CD8-positive, alpha-beta memory T cell (primary cell): ENCODE measurements around the gene CPNE6. TPM values are rescaled to one million over a fixed set of nuclear protein-coding genes. Genes with fewer than 3 reads are reported as not detected.

ENCODE experiments used
- CTCF ChIA-PET: fragments of 350-600 bp; sonication (Branson Sonifier 250); formaldehyde crosslinking; loops from one replicate; lab custom pipeline; 2021; ENCODE audit warnings: antibody characterized with exemption; lab: Charles Lee
- POLR2A ChIA-PET: fragments of 350-600 bp; sonication (Branson Sonifier 250); formaldehyde crosslinking; loops from one replicate; lab custom pipeline; 2021; ENCODE audit warnings: antibody characterized with exemption; lab: Charles Lee
- DNase-seq, 5 donors: peaks; one replicate each; pipeline versions ENCODE4 v3.0.0 to v3.0.0-alpha.2; 2020 to 2022; ENCODE audit warnings: mixed read lengths in 1 of 5
- H3K27ac ChIP-seq: one replicate; pipeline ENCODE4 v1.7.0; 2013; ENCODE audit warnings: low read depth, mild to moderate bottlenecking, low read length, moderate library complexity
- H3K27me3 ChIP-seq: 2 replicates; pipeline ENCODE4 v1.7.0; 2013; ENCODE audit warnings: low read length, mild to moderate bottlenecking; ENCODE audit not compliant: insufficient read depth, poor library complexity, severe bottlenecking
- H3K36me3 ChIP-seq: 2 replicates; pipeline ENCODE4 v1.7.0; 2013; ENCODE audit warnings: mild to moderate bottlenecking, low read length, moderate library complexity; ENCODE audit not compliant: insufficient read depth
- H3K4me1 ChIP-seq: 2 replicates; pipeline ENCODE4 v1.7.0; 2013; ENCODE audit warnings: mild to moderate bottlenecking, low read length, moderate library complexity; ENCODE audit not compliant: insufficient read depth
- H3K4me3 ChIP-seq: 2 replicates; pipeline ENCODE4 v1.7.0; 2013; ENCODE audit warnings: mild to moderate bottlenecking, low read length
- H3K9me3 ChIP-seq: 2 replicates; pipeline ENCODE4 v1.7.0; 2013; ENCODE audit warnings: mild to moderate bottlenecking, low read length
- H3K27ac Mint-ChIP-seq, 8 donors: one replicate each; pipeline ENCODE4 v1.8.0; 2020 to 2021; ENCODE audit warnings: mixed read lengths in 8 of 8, mild to moderate bottlenecking in 6 of 8, inconsistent platforms in 3 of 8, moderate library complexity in 3 of 8
- H3K27me3 Mint-ChIP-seq, 2 donors: one replicate each; pipeline ENCODE4 v1.8.0; 2020 to 2021; ENCODE audit warnings: mixed read lengths in 2 of 2, mild to moderate bottlenecking in 1 of 2, moderate library complexity in 1 of 2
- H3K36me3 Mint-ChIP-seq, 3 donors: one replicate each; pipeline ENCODE4 v1.8.0; 2020 to 2021; ENCODE audit warnings: mixed read lengths in 3 of 3, inconsistent platforms in 1 of 3, mild to moderate bottlenecking in 1 of 3
- H3K4me1 Mint-ChIP-seq, 3 donors: one replicate each; pipeline ENCODE4 v1.8.0; 2020 to 2021; ENCODE audit warnings: mixed read lengths in 3 of 3, inconsistent platforms in 1 of 3, mild to moderate bottlenecking in 1 of 3
- H3K4me3 Mint-ChIP-seq, 7 donors: one replicate each; pipeline ENCODE4 v1.8.0; 2020 to 2021; ENCODE audit warnings: mixed read lengths in 7 of 7, mild to moderate bottlenecking in 6 of 7, moderate library complexity in 4 of 7, inconsistent platforms in 2 of 7
- H3K9me3 Mint-ChIP-seq, 5 donors: one replicate each; pipeline ENCODE4 v1.8.0; 2020 to 2022; ENCODE audit warnings: mixed read lengths in 5 of 5, mild to moderate bottlenecking in 3 of 5, moderate library complexity in 2 of 5, inconsistent platforms in 1 of 5
- polyA plus RNA-seq: library from polyadenylated mRNA; unstranded; fragments of 300-500 nt; fragmentation: Illumina TruSeq; gene quantifications from one replicate; pipeline ENCODE4 v1.2.3, GENCODE V29; 2021
- total RNA-seq, 2 experiments: library from RNA; stranded (reverse); gene quantifications; one replicate each; pipeline ENCODE4 v1.2.3, GENCODE V29; 2021

CPNE6 gene
- total and polyA plus RNA-seq, 3 experiments from 2014 or later: not detected

GRCh38 chr14:24121210-24121609 lies 49.8 kb downstream of the CPNE6 start:
- Mint-ChIP-seq H3K27ac (no peak overlapping the region), H3K4me3 (no peak overlapping the region), H3K4me1 (peaks cover 14 to 23% (median 17%) of the 10 kb centered on the region in 3 donors), H3K36me3 (peaks cover 5 to 78% (median 27%) of the 10 kb centered on the region in 3 donors), H3K9me3 (no peaks in the 10 kb centered on the region), H3K27me3 (no peaks in the 10 kb centered on the region)
- no peak for DNase-seq
- Histone ChIP-seq H3K27ac (no peak overlapping the region), H3K4me1 (peaks cover 14% of the 10 kb centered on the region), H3K36me3 (peaks cover 61% of the 10 kb centered on the region), H3K9me3 (no peaks in the 10 kb centered on the region), H3K4me3 (no peak overlapping the region), H3K27me3 (no peaks in the 10 kb centered on the region)
- ChIA-PET POLR2A (no interaction called here), CTCF (no interaction called here)

- H3K36me3 ChIP-seq: peaks cover 58% of the 10 kb centered on the region
- H3K4me3 Mint-ChIP-seq: no peak overlapping the region
- H3K27me3 Mint-ChIP-seq: no peaks in the 10 kb centered on the region
- no peaks in the 10 kb centered on the region for H3K27me3 ChIP-seq
- DNase-seq: no peak
- H3K9me3 Mint-ChIP-seq: no peaks in the 10 kb centered on the region
- H3K4me1 Mint-ChIP-seq: peaks cover 4 to 13% (median 7%) of the 10 kb centered on the region in 3 donors
- no peak overlapping the region for H3K27ac ChIP-seq
- peaks cover 2% of the 10 kb centered on the region for H3K4me1 ChIP-seq
- CTCF ChIA-PET: interaction anchor here (1.3 kb wide), 2 partner anchors 9 to 39 kb away, joined by 3 to 6 read pairs; partner anchors contain the start of gene IRF9
- H3K4me3 ChIP-seq: no peak overlapping the region
- POLR2A ChIA-PET: no interaction called here
- peaks cover 5 to 67% (median 21%) of the 10 kb centered on the region in 3 donors for H3K36me3 Mint-ChIP-seq
- H3K9me3 ChIP-seq: no peaks in the 10 kb centered on the region
- peak overlapping the region in 1 of 8 donors; percentile 43 for H3K27ac Mint-ChIP-seq
These were observed 51.1 kb downstream of the CPNE6 start for GRCh38 chr14:24122416-24122815.

DNA sequence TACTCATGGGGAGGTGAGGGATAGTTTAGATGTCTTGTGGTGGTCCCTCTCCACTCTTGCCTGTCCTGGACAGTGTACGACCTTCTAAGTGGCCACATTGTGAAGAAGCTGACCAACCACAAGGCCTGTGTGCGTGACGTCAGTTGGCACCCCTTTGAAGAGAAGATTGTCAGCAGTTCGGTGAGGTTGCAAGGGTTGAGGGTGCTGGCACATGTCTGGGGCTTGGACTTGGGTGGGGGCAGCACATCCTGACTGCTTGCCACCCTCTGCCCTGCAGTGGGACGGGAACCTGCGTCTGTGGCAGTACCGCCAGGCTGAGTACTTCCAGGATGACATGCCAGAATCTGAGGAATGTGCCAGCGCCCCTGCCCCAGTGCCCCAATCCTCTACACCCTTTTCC lies 51.5 kb downstream of the CPNE6 start:
- H3K36me3 ChIP-seq: peaks cover 53% of the 10 kb centered on the region
- H3K4me1 ChIP-seq: no peaks in the 10 kb centered on the region
- no peaks in the 10 kb centered on the region for H3K9me3 Mint-ChIP-seq
- H3K4me3 Mint-ChIP-seq: no peak overlapping the region
- H3K9me3 ChIP-seq: no peaks in the 10 kb centered on the region
- H3K27ac ChIP-seq: no peak overlapping the region
- H3K27ac Mint-ChIP-seq: peak overlapping the region in 2 of 8 donors; percentile 34 to 63
- H3K4me1 Mint-ChIP-seq: peaks cover 2 to 9% (median 2%) of the 10 kb centered on the region in 3 donors
- no peaks in the 10 kb centered on the region for H3K27me3 ChIP-seq
- DNase-seq: no peak
- no peaks in the 10 kb centered on the region for H3K27me3 Mint-ChIP-seq
- H3K4me3 ChIP-seq: no peak overlapping the region
- CTCF ChIA-PET: interaction anchor here (1.2 to 1.3 kb wide), 3 partner anchors 9 to 119 kb away, joined by 3 to 6 read pairs (median 3); partner anchors contain the start of genes IRF9 and TINF2
- H3K36me3 Mint-ChIP-seq: peaks cover 5 to 62% (median 21%) of the 10 kb centered on the region in 3 donors
- POLR2A ChIA-PET: no interaction called here

GRCh38 chr14:24123424-24124417 lies 52.4 kb downstream of the CPNE6 start:
- peak overlapping the region in 4 of 8 donors; percentile 29 to 46 (median 34) for H3K27ac Mint-ChIP-seq
- peak overlapping the region in 1 of 7 donors; percentile 35 for H3K4me3 Mint-ChIP-seq
- peaks cover 5 to 54% (median 16%) of the 10 kb centered on the region in 3 donors for H3K36me3 Mint-ChIP-seq
- no peaks in the 10 kb centered on the region for H3K27me3 Mint-ChIP-seq
- DNase-seq: no peak
- ChIA-PET POLR2A (no interaction called here), CTCF (interaction anchor here (1.2 to 2.3 kb wide), 3 partner anchors 12 to 119 kb away, joined by 3 to 6 read pairs (median 5); partner anchors contain the start of genes IRF9, PSME1 and TINF2)
- H3K9me3 Mint-ChIP-seq: no peaks in the 10 kb centered on the region
- H3K4me1 ChIP-seq: no peaks in the 10 kb centered on the region
- peaks cover 45% of the 10 kb centered on the region for H3K36me3 ChIP-seq
- no peaks in the 10 kb centered on the region for H3K27me3 ChIP-seq
- H3K27ac ChIP-seq: no peak overlapping the region
- H3K9me3 ChIP-seq: no peaks in the 10 kb centered on the region
- H3K4me1 Mint-ChIP-seq: peaks cover 0 to under 1% (median 0%) of the 10 kb centered on the region in 3 donors
- H3K4me3 ChIP-seq: no peak overlapping the region

GRCh38 chr14:24126939-24127338 lies 55.6 kb downstream of the CPNE6 start:
- H3K27ac Mint-ChIP-seq: no peak overlapping the region
- H3K4me3 Mint-ChIP-seq: no peak overlapping the region
- Histone ChIP-seq H3K27me3 (no peaks in the 10 kb centered on the region), H3K4me3 (no peak overlapping the region), H3K4me1 (peaks cover 4% of the 10 kb centered on the region), H3K36me3 (peaks cover 17% of the 10 kb centered on the region), H3K9me3 (no peaks in the 10 kb centered on the region), H3K27ac (no peak overlapping the region)
- peaks cover 0 to 31% (median 5%) of the 10 kb centered on the region in 3 donors for H3K36me3 Mint-ChIP-seq
- CTCF ChIA-PET: interaction anchor here (1.3 to 3.3 kb wide), 4 partner anchors 9 to 34 kb away, joined by 4 to 11 read pairs (median 5); partner anchors contain the start of genes IRF9 and PSME1
- no peaks in the 10 kb centered on the region for H3K9me3 Mint-ChIP-seq
- POLR2A ChIA-PET: interaction anchor here (0.5 to 2.2 kb wide), 5 partner anchors 8 to 25 kb away, joined by 4 to 9 read pairs (median 5); partner anchors contain the start of gene PSME1
- no peak for DNase-seq
- H3K27me3 Mint-ChIP-seq: no peaks in the 10 kb centered on the region
- peaks cover 4 to 7% (median 7%) of the 10 kb centered on the region in 3 donors for H3K4me1 Mint-ChIP-seq

GRCh38 chr14:24127673-24128072 lies 56.3 kb downstream of the CPNE6 start:
- H3K27ac Mint-ChIP-seq: peak overlapping the region in 1 of 8 donors; percentile 21
- Histone ChIP-seq H3K4me3 (no peak overlapping the region), H3K9me3 (no peaks in the 10 kb centered on the region), H3K36me3 (peaks cover 14% of the 10 kb centered on the region), H3K27me3 (no peaks in the 10 kb centered on the region), H3K27ac (no peak overlapping the region), H3K4me1 (peaks cover 11% of the 10 kb centered on the region)
- ChIA-PET POLR2A (interaction anchor here (0.5 to 0.9 kb wide), 3 partner anchors 8 to 25 kb away, joined by 4 to 5 read pairs (median 4); partner anchors contain the start of gene PSME1), CTCF (interaction anchor here (1.5 to 3.3 kb wide), 4 partner anchors 8 to 33 kb away, joined by 4 to 11 read pairs (median 5); partner anchors contain the start of genes IRF9 and PSME1)
- no peaks in the 10 kb centered on the region for H3K27me3 Mint-ChIP-seq
- no peak for DNase-seq
- H3K4me1 Mint-ChIP-seq: peaks cover 11 to 15% (median 11%) of the 10 kb centered on the region in 3 donors
- no peak overlapping the region for H3K4me3 Mint-ChIP-seq
- H3K9me3 Mint-ChIP-seq: no peaks in the 10 kb centered on the region
- peaks cover 0 to 27% (median 5%) of the 10 kb centered on the region in 3 donors for H3K36me3 Mint-ChIP-seq
